Neural progenitor cell (in vitro differentiated cells): ENCODE measurements around the gene RMI1. TPM values are rescaled to one million over a fixed set of nuclear protein-coding genes. Genes with fewer than 3 reads are reported as not detected.

Experiments used
- DNase-seq: peaks from one replicate; pipeline ENCODE4 v3.0.0-alpha.2; 2016; ENCODE audit warnings: low spot score
- H2AFZ ChIP-seq: fragments of 200-600 bp; sonication (generic); replicated peaks from 2 replicates; pipeline ENCODE4 v1.6.1; 2016; ENCODE audit warnings: antibody characterized with exemption
- H3F3A ChIP-seq: fragments of 200-600 bp; sonication (generic); 2 replicates; pipeline ENCODE4 v1.6.1; 2016; ENCODE audit warnings: antibody characterized with exemption, low read depth
- H3K27ac ChIP-seq: fragments of 200-600 bp; sonication (generic); 2 replicates; pipeline ENCODE4 v1.5.1; 2016; ENCODE audit warnings: mild to moderate bottlenecking
- H3K27me3 ChIP-seq: fragments of 200-600 bp; sonication (generic); 2 replicates; pipeline ENCODE4 v1.6.1; 2016; ENCODE audit warnings: mild to moderate bottlenecking, moderate library complexity
- H3K36me3 ChIP-seq: fragments of 200-600 bp; sonication (generic); 2 replicates; pipeline ENCODE4 v1.5.1; 2016
- H3K4me1 ChIP-seq: fragments of 200-600 bp; sonication (generic); 2 replicates; pipeline ENCODE4 v1.6.1; 2016; ENCODE audit warnings: mixed run types
- H3K4me2 ChIP-seq: fragments of 200-600 bp; sonication (generic); 2 replicates; pipeline ENCODE4 v1.6.1; 2016
- H3K4me3 ChIP-seq: fragments of 200-600 bp; sonication (generic); 2 replicates; pipeline ENCODE4 v1.5.1; 2016
- H3K79me2 ChIP-seq: fragments of 200-600 bp; sonication (generic); 2 replicates; pipeline ENCODE4 v1.6.1; 2016; ENCODE audit warnings: low read depth
- H3K9ac ChIP-seq: fragments of 200-600 bp; sonication (generic); 2 replicates; pipeline ENCODE4 v1.6.1; 2016
- H3K9me3 ChIP-seq: fragments of 200-600 bp; sonication (generic); 2 replicates; pipeline ENCODE4 v1.5.1; 2016; ENCODE audit warnings: low read depth
- H4K20me1 ChIP-seq: fragments of 200-600 bp; sonication (generic); 2 replicates; pipeline ENCODE4 v1.6.1; 2016; ENCODE audit warnings: low read depth
- H3K27ac Mint-ChIP-seq: 3 replicates; pipeline ENCODE4 v1.8.0; 2021; ENCODE audit warnings: mixed read lengths
- H3K27me3 Mint-ChIP-seq: 2 replicates; pipeline ENCODE4 v1.8.0; 2022; ENCODE audit warnings: low read depth, mild to moderate bottlenecking, inconsistent platforms, moderate library complexity, mixed read lengths; ENCODE audit not compliant: insufficient read depth
- H3K36me3 Mint-ChIP-seq: 3 replicates; pipeline ENCODE4 v1.8.0; 2021; ENCODE audit warnings: mixed read lengths
- H3K4me1 Mint-ChIP-seq: 3 replicates; pipeline ENCODE4 v1.8.0; 2021; ENCODE audit warnings: mixed read lengths
- H3K4me3 Mint-ChIP-seq: 3 replicates; pipeline ENCODE4 v1.8.0; 2021; ENCODE audit warnings: mild to moderate bottlenecking, moderate library complexity, mixed read lengths
- H3K9me3 Mint-ChIP-seq: 3 replicates; pipeline ENCODE4 v1.8.0; 2020; ENCODE audit warnings: mixed read lengths
- CTCF ChIP-seq: fragments of 200-600 bp; sonication (generic); IDR thresholded peaks from 2 replicates; pipeline ENCODE4 v1.5.1; 2017; ENCODE audit warnings: antibody characterized with exemption, mild to moderate bottlenecking
- EZH2 ChIP-seq: fragments of 200-600 bp; sonication (generic); IDR thresholded peaks from 2 replicates; pipeline ENCODE4 v1.6.1; 2017; ENCODE audit warnings: antibody characterized with exemption, mild to moderate bottlenecking, moderate library complexity
- EZH2phosphoT487 ChIP-seq: fragments of 200-600 bp; sonication (generic); IDR thresholded peaks from 2 replicates; pipeline ENCODE4 v1.6.1; 2017; ENCODE audit warnings: antibody characterized with exemption
- total RNA-seq: library from RNA; depleted of rRNA; stranded (reverse); fragments of >200 nt; gene quantifications from 2 replicates; pipeline ENCODE4 v1.2.3, GENCODE V29; 2015; ENCODE audit warnings: low replicate concordance

Gene RMI1
- total RNA-seq, 1 donor from 2014 or later: 35.7 TPM

GRCh38 chr9:83957248-83957513 lies 23.4 kb upstream of the RMI1 start:
- no peak overlapping the region for H3K27ac Mint-ChIP-seq
- H3K27ac ChIP-seq: no peak overlapping the region
- H2AFZ ChIP-seq: no peak overlapping the region
- no peaks in the 10 kb centered on the region for H3K27me3 ChIP-seq
- H3K9ac ChIP-seq: no peak overlapping the region
- no peaks in the 10 kb centered on the region for H3K36me3 Mint-ChIP-seq
- H3K27me3 Mint-ChIP-seq: peaks cover 11% of the 10 kb centered on the region
- no peaks in the 10 kb centered on the region for H3K4me1 ChIP-seq
- H3F3A ChIP-seq: no peaks in the 10 kb centered on the region
- no peaks in the 10 kb centered on the region for H3K79me2 ChIP-seq
- no peaks in the 10 kb centered on the region for H3K4me1 Mint-ChIP-seq
- H3K4me3 ChIP-seq: no peak overlapping the region
- TF ChIP-seq EZH2phosphoT487: no peak
- no peak for TF ChIP-seq EZH2
- TF ChIP-seq CTCF: no peak
- no peak overlapping the region for H3K4me2 ChIP-seq
- H3K36me3 ChIP-seq: no peaks in the 10 kb centered on the region
- peaks cover 3% of the 10 kb centered on the region for H3K9me3 Mint-ChIP-seq
- no peaks in the 10 kb centered on the region for H3K9me3 ChIP-seq
- no peak overlapping the region for H3K4me3 Mint-ChIP-seq
- H4K20me1 ChIP-seq: no peaks in the 10 kb centered on the region
- DNase-seq: no peak

GRCh38 chr9:83959061-83959460 lies 21.5 kb upstream of the RMI1 start:
- TF ChIP-seq CTCF (no peak), EZH2 (no peak), EZH2phosphoT487 (no peak)
- no peak overlapping the region for H3K4me3 ChIP-seq
- H3K4me1 Mint-ChIP-seq: no peaks in the 10 kb centered on the region
- H3K36me3 Mint-ChIP-seq: no peaks in the 10 kb centered on the region
- no peak overlapping the region for H3K27ac ChIP-seq
- no peak for DNase-seq
- no peaks in the 10 kb centered on the region for H3K36me3 ChIP-seq
- H3K79me2 ChIP-seq: no peaks in the 10 kb centered on the region
- no peaks in the 10 kb centered on the region for H4K20me1 ChIP-seq
- peaks cover 3% of the 10 kb centered on the region for H3K9me3 Mint-ChIP-seq
- H3K27me3 Mint-ChIP-seq: peaks cover 11% of the 10 kb centered on the region
- H3K4me2 ChIP-seq: no peak overlapping the region
- no peaks in the 10 kb centered on the region for H3F3A ChIP-seq
- no peak overlapping the region for H3K9ac ChIP-seq
- H3K27ac Mint-ChIP-seq: no peak overlapping the region
- H3K9me3 ChIP-seq: no peaks in the 10 kb centered on the region
- H3K27me3 ChIP-seq: no peaks in the 10 kb centered on the region
- H3K4me3 Mint-ChIP-seq: no peak overlapping the region
- H3K4me1 ChIP-seq: no peaks in the 10 kb centered on the region
- no peak overlapping the region for H2AFZ ChIP-seq

GRCh38 chr9:83960991-83961390 lies 19.6 kb upstream of the RMI1 start:
- Mint-ChIP-seq H3K36me3 (peaks cover 5% of the 10 kb centered on the region), H3K4me3 (no peak overlapping the region), H3K27ac (no peak overlapping the region), H3K4me1 (no peaks in the 10 kb centered on the region), H3K9me3 (peaks cover under 1% of the 10 kb centered on the region), H3K27me3 (peaks cover 9% of the 10 kb centered on the region)
- peaks cover 16% of the 10 kb centered on the region for H3F3A ChIP-seq
- H3K4me1 ChIP-seq: no peaks in the 10 kb centered on the region
- no peaks in the 10 kb centered on the region for H3K79me2 ChIP-seq
- peaks cover 10% of the 10 kb centered on the region for H4K20me1 ChIP-seq
- TF ChIP-seq CTCF (no peak), EZH2phosphoT487 (no peak), EZH2 (no peak)
- H3K4me2 ChIP-seq: no peak overlapping the region
- no peaks in the 10 kb centered on the region for H3K27me3 ChIP-seq
- no peak overlapping the region for H2AFZ ChIP-seq
- H3K36me3 ChIP-seq: no peaks in the 10 kb centered on the region
- DNase-seq: no peak
- H3K9me3 ChIP-seq: no peaks in the 10 kb centered on the region
- H3K27ac ChIP-seq: no peak overlapping the region
- no peak overlapping the region for H3K9ac ChIP-seq
- no peak overlapping the region for H3K4me3 ChIP-seq

- Mint-ChIP-seq H3K4me1 (no peaks in the 10 kb centered on the region), H3K27ac (no peak overlapping the region), H3K9me3 (no peaks in the 10 kb centered on the region), H3K4me3 (no peak overlapping the region), H3K36me3 (peaks cover 5% of the 10 kb centered on the region), H3K27me3 (peaks cover 10% of the 10 kb centered on the region)
- H3F3A ChIP-seq: peaks cover 28% of the 10 kb centered on the region
- no peaks in the 10 kb centered on the region for H3K27me3 ChIP-seq
- peaks cover under 1% of the 10 kb centered on the region for H3K36me3 ChIP-seq
- H3K4me2 ChIP-seq: no peak overlapping the region
- TF ChIP-seq CTCF (no peak), EZH2 (no peak), EZH2phosphoT487 (no peak)
- H3K27ac ChIP-seq: no peak overlapping the region
- no peak overlapping the region for H3K9ac ChIP-seq
- peaks cover 22% of the 10 kb centered on the region for H4K20me1 ChIP-seq
- no peak for DNase-seq
- no peak overlapping the region for H2AFZ ChIP-seq
- H3K4me1 ChIP-seq: no peaks in the 10 kb centered on the region
- no peak overlapping the region for H3K4me3 ChIP-seq
- no peaks in the 10 kb centered on the region for H3K79me2 ChIP-seq
- H3K9me3 ChIP-seq: no peaks in the 10 kb centered on the region
These were observed 18.4 kb upstream of the RMI1 start for GRCh38 chr9:83962165-83962564.
